ENCODE measurements around the gene TELO2.

TELO2 gene

GRCh38 chr16:1539720-1540555 is 46.8 kb downstream of the TELO2 start:
- DNase-seq, result peak; percentile 51

DNA sequence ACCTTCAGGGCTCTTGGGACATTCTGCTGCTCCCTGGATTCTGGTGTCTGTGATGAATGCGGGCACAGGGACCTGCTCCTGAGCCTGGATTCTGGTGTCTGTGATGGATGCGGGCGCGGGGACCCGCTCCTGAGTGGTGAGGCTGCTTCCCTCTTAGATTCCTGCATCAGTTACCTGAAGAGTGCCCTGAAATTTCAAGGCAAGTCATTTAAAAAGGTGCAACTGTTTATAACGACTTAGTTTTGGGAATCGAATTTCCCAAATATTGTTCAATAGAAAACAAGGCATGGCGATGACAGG is 47.3 kb downstream of the TELO2 start:
- no peak for DNase-seq

GRCh38 chr16:1541293-1542165 is 48.4 kb downstream of the TELO2 start:
- DNase-seq, result no peak

DNA sequence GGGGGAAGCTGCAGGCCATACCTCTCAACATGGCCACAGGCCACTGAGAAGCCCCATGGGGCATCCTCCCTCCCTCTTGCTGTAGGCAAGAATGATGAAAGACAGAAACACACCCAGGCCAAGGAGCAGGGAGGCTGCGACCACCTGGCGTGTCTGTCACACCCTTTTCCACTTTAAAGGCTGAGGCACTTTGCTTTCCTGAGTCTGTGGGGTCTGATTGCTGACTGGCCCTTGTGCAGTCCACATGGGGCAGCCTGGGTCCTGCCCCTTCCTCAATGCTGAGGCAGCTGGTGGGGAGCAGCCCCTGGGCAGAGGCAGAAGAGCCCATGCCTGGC is 49.0 kb downstream of the TELO2 start:
- DNase-seq, result no peak

DNA sequence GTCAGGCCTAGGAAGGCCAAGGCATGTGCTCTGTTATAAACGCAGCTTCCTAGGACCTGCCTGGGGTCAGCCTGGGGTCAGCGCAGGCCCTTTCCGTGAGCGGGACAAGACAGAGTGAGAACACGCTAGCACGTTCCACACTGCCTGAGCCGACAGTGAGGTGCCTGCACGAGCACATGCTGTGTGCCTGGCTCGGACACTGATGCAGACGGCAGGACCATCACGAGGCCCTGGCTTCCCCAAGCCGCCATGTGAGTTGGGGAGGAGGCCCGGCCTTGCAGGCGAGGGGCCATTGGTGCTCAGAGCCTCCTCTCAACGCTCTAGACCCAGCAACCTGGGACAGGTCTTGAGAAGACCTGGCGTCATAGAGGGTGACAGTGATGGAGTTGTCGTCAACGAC is 49.4 kb downstream of the TELO2 start:
- DNase-seq, result no peak

- DNase-seq, result no peak
Observed at GRCh38 chr16:1543085-1543896, 50.1 kb downstream of the TELO2 start.

DNA sequence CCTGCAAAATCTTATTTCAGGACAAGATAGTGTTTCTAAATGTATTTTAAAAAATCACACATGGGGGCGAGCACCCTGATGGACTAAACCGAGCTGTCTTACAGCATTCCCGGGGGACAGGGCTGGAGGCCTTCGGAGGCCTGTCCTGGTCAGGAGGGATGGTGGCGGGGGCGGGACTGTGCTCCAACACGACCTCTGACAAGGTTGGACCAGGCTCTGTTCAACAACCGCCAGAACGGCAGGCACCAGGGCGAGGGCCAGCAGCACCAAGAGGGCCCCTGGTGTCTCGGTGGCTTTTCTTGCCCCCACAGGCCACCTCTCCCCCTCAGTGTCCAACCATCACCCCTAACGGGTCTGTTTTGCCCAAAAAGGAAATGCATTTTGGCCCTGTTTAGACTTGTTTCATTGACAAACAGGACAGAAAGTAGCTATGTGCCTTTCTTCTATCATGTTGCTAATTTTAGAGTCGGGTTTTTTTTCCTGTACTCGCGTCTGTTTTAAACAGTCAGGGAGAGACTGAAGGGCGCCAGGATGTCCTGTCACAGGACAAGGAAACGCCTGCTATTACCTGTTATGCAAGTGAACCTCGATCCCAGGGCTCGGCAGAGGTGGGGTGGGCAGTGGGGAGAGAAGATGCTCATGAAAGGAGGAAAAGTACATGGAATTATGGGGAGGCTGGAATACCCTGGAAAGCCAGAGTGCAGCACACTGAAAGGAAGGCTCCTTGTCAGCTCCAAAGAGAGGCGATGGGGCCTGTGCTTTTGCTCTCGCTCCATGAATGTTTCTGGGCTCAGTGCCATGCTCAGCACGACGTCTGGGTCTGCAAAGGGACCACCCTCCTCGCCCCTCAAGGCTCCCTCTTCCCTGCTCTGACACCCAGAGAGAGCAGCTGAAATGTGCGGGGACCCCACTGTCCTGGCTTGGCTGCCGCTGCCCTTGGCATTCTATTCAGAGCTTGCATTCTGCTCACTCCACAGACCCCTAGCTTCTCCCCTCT is 52.2 kb downstream of the TELO2 start:
- no peak for DNase-seq

DNA sequence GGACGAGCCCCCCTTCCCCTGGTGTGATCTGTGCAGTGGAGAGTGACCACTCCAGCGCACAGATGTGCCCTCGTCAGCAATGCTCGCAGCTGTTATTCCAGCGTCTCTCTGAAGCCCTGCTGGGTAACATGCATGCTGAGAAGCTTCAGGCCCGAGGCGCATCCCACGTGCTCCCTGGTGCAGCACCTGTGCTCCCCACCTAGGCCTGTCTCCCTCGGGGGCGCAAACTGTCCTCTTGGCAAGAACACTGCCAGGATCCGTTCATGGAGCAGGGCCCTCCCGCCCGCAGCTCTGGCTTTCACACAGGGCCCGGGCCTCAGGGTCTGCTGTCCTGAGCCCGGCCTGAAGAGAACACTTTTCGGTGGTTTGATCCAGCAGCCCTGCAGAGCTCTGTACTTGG is 53.3 kb downstream of the TELO2 start:
- DNase-seq, result no peak

DNA sequence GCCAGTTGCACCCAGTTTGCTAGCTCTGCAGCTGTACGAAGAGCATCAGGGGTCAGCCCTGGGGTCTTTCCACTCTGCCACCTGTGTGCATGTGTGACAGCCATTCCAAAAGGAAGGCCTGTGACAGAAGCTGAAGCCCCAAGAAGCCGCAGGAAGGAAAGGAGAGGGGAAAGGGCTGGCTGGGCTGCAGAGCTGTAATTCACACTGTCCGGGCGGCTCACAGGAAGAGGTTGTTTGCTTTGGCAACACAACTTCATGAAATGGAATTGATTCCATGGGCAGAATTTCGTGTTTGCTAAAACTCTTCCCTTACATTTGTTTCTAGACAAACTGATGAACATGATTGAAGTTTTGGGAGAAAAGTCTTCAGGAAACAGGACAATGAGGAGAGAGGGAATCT is 55.1 kb downstream of the TELO2 start:
- no peak for DNase-seq

GRCh38 chr16:1548727-1549126 is 55.6 kb downstream of the TELO2 start:
- peak; percentile 55 for DNase-seq

DNA sequence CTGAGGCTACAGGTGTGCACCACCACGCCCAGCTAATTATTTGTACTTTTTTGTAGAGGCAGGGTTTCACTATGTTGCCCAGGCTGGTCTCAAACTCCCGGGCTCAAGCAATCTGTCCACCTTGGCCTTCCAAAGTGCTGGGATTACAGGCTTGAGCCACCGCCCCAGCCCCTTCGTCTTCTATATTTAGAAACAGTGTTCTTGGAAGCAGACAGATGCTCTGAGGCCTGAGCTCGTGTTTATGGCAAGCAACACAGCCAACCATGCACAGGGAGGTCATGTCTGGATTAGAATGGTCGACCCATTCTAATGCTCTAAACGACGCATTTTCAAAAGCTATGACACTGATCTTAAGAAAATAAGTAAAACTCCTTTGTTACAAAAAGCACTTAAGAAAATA is 56.9 kb downstream of the TELO2 start:
- DNase-seq, result no peak

DNA sequence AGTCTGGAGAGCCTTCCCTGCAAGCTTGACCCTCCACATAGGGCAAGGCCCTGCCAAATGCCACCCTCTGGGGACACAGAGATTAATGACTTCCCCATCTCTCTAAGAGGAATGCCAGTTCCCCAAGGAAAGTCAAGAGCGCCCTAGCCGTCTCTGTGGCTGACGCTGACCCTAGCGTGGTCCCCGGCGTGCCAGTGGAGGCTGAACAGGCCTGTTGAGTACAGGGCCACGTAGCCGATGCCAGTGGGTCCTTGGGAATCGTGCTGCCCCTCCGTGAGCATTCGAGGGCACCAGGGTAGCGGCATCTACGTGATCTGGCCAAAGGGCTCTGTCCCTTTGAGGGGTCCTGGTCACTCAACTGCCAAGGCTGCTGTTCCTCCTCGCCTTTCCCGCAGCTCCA is 57.5 kb downstream of the TELO2 start:
- DNase-seq, result no peak

DNA sequence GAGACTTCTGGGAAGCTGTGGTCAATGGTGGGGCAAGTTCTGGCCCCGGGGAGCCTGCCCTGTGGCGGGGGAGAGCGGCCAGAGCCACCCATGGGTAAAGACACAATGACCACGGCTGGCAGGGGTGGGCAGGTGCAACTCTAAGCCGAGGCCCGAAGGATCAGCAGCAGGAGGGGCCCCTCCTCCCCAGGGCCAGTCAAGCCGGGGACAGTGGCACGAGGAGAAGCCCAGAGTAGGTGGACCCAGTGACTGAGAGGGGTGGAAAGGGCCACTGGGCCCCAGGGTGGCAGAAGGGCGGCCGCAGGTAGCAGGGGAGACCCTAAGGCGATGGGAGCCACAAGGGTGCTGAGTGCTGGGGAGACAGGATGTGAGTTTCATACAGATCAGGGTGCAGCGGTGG is 58.0 kb downstream of the TELO2 start:
- no peak for DNase-seq

DNA sequence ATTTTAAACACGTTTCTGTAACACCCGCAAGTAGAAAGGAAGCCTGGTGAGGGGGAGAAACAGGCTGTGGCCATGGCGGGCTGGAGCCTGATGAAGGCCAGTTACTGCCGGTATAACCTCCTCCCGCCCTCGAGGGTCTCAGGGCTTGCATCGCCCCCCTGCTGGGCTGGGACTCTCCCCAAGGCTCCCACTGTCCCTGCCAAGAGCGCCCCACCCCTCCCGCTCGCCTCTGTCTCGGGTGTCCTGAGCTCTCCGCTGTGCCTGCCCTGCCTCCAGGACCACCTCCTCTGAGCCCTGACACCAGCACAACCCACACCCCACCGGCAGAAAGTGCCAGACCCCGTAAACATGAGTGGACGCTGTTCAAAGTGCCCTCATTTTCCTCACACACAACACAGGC is 59.0 kb downstream of the TELO2 start:
- DNase-seq, result no peak

GRCh38 chr16:1553946-1554825 is 61.0 kb downstream of the TELO2 start:
- no peak for DNase-seq

DNA sequence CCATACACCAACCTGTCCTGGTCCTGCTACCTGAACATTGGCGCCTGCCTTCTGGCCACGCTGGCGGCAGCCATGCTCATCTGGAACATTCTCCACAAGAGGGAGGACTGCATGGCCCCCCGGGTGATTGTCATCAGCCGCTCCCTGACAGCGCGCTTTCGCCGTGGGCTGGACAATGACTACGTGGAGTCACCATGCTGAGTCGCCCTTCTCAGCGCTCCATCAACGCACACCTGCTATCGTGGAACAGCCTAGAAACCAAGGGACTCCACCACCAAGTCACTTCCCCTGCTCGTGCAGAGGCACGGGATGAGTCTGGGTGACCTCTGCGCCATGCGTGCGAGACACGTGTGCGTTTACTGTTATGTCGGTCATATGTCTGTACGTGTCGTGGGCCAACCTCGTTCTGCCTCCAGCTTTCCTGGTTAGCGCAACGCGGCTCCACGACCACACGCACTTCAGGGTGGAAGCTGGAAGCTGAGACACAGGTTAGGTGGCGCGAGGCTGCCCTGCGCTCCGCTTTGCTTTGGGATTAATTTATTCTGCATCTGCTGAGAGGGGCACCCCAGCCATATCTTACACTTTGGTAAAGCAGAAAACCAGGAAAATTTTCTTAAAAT is 61.8 kb downstream of the TELO2 start:
- DNase-seq, result no peak

DNA sequence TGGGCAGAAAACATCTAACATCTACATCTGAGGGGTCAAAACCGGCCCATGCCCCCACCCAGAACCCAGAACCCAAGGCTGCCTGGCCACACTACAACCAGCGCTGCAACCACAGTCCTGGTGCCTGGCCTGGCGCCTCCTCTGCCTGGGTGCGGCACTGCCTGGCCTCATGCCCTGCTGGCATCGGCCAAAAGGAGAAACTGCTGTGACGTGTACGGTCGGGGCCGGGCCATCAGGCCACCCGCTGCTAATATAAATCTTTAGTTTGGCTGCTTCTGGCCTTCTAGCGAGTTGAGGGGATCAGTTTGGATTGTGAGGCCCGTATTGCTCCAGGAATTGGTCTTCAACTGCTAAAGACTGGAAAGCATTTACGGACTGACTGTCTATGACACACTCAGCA is 63.1 kb downstream of the TELO2 start:
- no peak for DNase-seq

DNA sequence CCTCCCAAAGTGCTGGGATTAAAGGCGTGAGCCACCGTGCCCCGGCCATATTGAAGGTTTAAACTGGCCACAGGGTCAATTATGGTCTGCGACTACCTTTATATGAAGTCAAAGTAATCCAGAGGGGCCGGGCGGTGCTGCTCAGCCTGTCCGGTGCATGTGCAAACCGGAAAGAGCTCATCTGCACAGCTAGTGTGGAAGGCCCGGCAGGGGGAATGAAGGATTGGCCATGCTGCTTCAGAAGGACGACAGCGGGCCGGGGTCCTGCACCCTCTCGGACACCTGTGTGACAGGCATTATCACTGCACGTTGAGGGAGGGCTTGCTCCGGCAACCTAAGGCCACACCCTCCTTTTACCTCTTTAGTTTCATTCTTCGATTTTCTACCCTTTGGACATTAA is 63.9 kb downstream of the TELO2 start:
- DNase-seq, result no peak

DNA sequence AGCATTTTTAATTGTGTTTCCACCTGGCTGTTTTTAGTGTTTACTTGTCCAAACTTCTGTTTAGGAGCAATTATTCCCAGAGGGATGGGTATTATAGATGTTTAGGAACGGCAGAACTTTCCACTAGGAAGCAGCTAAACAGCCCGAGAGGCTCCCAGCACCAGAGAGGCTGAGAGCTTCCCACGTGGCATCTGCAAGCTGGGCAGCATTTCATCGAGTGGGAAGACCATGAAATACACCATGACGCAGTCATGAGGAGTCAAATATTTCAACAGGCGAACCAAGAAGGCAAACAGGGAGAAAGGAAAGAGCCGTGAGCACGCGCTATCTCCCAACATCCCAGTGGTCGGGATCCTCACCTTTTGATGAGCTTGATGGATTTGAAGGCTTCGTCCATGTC is 64.4 kb downstream of the TELO2 start:
- no peak for DNase-seq

DNA sequence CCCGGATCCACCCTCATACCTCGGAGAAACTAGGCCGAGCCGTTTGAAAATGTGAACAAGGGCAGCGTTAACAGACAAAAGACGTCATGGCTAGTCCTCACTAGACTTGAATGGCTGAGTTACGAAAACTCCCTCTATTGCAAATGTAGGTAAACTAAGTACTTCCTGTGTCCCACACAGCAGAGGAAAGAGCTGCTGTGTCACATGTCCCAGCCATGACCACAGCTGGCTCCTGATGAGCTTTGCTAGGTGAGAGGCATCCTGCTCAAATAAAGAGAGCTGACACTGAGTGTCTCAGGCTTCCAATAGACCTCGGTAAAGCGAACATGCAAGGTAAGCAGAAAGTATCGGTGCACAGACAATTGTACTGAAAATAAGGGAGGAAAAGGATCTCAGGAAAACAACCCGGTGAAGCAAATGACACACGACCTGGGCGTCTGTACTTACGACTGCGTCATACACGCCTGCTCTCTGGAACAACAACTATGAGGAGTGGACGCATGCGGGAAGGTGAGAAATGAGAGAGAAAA is 66.4 kb downstream of the TELO2 start:
- no peak for DNase-seq

Measured in NCI-H2171 treated with DMSO at 0.1 percent for 48 hours (cell line).